Fibroblast of pulmonary artery (primary cell): ENCODE results near the gene PTPN11.
A peak's percentile ranks its signal among the peaks of the same experiment; 100 is the strongest.

Experiments used
- DNase-seq: peaks from one replicate; pipeline ENCODE4 v3.0.0-alpha.2; 2010; ENCODE audit warnings: low read depth
- H3K4me3 ChIP-seq: replicated peaks from 2 replicates; pipeline ENCODE4 v1.5.1; 2011; ENCODE audit warnings: low read depth, mild to moderate bottlenecking, control low read depth, low read length, moderate library complexity
- TF ChIP-seq, protein P1 (sequence below): IDR thresholded peaks from 2 replicates; pipeline ENCODE4 v1.5.1; 2011; ENCODE audit warnings: mild to moderate bottlenecking, control low read depth, low read length, inconsistent platforms; ENCODE audit errors: missing control alignments

Gene PTPN11

DNA sequence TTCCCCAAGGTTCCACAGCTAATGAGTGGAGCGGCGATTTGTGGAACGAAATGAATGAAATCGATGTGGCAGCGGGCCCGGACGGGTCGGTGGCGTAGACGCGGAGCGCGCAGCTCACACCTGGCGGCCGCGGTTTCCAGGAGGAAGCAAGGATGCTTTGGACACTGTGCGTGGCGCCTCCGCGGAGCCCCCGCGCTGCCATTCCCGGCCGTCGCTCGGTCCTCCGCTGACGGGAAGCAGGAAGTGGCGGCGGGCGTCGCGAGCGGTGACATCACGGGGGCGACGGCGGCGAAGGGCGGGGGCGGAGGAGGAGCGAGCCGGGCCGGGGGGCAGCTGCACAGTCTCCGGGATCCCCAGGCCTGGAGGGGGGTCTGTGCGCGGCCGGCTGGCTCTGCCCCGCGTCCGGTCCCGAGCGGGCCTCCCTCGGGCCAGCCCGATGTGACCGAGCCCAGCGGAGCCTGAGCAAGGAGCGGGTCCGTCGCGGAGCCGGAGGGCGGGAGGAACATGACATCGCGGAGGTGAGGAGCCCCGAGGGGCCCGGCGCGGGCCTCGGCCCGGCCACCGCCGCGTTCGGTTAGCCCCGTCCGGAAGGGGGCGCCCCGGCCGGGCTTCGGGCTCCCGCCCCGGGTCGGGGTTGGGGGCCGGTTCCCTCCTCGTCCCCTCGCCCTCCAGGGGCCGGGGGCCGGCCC, at the start of gene PTPN11:
Gene PTPN11 (plus strand): TSS at position 340 of the 689 bp plus-strand sequence. CDS start 165 bp downstream, at position 505.
- H3K4me3 ChIP-seq, result peak within 1 kb of the TSS; percentile 93
- TF ChIP-seq, protein P1, sequence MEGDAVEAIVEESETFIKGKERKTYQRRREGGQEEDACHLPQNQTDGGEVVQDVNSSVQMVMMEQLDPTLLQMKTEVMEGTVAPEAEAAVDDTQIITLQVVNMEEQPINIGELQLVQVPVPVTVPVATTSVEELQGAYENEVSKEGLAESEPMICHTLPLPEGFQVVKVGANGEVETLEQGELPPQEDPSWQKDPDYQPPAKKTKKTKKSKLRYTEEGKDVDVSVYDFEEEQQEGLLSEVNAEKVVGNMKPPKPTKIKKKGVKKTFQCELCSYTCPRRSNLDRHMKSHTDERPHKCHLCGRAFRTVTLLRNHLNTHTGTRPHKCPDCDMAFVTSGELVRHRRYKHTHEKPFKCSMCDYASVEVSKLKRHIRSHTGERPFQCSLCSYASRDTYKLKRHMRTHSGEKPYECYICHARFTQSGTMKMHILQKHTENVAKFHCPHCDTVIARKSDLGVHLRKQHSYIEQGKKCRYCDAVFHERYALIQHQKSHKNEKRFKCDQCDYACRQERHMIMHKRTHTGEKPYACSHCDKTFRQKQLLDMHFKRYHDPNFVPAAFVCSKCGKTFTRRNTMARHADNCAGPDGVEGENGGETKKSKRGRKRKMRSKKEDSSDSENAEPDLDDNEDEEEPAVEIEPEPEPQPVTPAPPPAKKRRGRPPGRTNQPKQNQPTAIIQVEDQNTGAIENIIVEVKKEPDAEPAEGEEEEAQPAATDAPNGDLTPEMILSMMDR, result no peak
- peak; percentile 76 for DNase-seq

DNA sequence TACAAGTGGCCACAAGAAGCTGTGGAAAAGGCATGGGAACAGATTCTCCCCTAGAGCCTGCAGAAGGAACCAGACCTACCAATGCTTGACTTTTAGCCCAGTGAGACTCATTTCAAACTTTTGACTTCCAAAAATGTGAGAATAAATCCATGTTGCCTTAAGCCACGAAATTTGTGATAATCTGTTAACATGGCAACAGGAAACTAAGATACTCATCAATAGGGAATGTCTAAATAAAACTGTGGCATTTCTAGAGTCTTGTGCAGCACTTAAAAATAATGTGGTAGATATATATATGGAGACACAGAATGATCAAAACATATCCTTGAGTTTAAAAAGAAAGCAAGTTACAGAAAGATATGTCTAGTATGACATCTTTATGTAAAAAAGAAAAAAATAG, 48.5 kb upstream of the PTPN11 start:
- H3K4me3 ChIP-seq, result no peak overlapping the region
- DNase-seq, result no peak
- TF ChIP-seq, protein P1, result no peak

DNA sequence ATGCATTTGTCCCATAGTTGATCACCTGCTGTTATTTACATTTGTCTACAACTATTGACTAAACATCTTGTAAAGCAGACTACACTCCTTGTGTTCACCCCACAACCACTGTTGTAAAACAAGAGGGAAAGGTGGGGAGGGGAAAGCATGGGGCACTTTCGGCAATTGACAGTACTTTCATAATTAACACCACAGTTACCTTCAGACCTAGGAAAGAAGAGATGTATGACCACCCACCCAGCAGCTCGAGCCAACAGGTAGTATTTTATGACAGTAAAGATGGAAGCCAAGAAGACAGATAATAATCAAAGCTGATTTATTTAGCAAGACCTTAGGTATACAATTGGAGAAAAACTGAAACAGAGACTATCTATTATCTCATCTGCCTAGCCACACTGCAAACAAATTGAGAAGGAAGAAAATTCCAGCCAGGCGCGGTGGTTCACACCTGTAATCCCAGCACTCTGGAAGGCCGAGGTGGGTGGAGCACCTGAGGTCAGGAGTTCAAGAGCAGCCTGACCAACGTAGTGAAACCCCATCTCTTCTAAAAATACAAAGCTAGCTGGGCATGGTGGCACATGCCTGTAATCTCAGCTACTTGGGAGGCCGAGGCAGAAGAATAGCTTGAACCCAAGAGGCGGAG, 47.8 kb upstream of the PTPN11 start:
- DNase-seq, result no peak
- TF ChIP-seq, protein P1, result no peak
- H3K4me3 ChIP-seq, result no peak overlapping the region

DNA sequence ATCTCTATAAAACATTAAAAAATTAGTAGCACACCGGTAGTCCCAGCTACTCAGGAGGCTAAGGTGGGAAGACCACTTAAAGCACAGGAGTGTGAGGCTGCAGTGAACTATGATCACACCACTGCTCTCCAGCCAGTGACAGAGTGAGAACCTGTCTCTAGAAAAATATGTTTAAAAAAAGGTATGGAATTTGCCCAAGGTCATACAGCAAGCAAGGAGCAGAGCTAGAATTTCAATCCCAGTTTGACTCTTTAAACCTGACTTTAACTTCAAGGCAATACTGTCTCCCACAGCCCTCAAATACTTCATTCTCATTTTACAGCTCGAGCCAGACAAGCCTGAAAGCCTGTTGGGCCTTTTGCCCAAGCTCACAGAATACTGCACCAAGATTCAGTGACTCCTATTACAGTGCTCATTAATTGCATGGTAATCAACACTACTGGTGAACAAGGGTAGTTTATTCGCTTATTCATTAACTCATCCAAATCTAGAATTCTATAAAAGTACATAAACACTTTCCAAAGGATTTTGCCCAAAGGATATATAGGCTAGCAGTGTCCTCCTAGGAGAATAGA, 44.5 kb upstream of the PTPN11 start:
- DNase-seq, result no peak
- TF ChIP-seq, protein P1, result no peak
- no peak overlapping the region for H3K4me3 ChIP-seq

DNA sequence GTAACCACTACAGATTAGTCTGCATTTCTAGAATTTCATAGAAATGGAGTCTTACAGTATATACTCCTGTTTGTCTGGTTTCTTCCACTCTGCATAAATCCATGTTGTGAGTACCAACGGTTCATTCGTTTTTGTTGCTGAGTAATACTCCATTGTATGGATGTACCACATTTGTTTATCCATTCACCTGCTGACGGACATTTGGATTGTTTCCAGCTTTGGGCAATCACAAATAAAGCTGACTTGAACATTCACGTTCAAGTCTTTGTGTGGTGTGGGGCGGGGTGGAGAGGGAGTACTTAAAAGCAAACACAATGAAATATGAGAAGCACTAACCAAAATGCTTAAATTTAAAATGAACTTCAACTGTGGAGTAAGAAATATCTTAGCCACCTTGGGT, 43.6 kb upstream of the PTPN11 start:
- H3K4me3 ChIP-seq, result no peak overlapping the region
- no peak for DNase-seq
- TF ChIP-seq, protein P1, result no peak

DNA sequence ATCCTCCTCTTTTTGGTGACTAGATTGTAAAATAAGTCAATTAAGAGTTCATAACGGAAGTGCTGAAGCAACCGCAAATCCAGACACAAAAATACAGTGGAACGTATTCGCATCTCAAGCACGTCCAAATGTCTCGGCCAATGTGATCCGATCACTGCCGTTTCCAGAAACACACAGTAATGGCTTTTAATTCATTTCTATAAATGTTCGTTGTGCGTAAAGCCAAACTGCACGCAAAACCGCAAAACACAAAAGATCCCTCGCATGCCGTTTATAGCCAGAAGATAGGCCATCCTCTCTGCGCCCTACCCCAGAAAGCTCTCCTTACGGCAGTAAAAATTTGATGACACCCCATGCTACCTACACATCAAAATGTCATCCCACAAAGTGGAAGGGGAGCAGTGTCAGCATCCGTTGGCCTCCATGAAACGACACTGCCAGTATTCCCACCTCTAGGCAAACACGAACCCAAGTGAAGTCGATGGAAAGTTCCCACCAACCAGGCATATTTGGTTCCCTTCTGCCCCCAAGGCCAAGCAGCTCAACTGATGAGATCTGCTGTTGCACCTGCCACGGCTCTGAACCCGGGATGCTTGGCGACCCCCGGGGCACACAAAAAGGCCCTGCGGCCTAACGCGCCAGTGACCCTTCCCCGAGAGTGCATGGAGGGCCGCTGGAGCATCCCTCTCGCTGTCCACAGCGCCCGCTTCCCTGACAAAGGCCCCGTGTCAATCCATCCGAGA, 37.9 kb upstream of the PTPN11 start:
- no peak for DNase-seq
- H3K4me3 ChIP-seq, result peak overlapping the region; percentile 73
- TF ChIP-seq, protein P1, result no peak
